Measurements from ENCODE around the gene RNF148. TPM values are rescaled to one million over a fixed set of nuclear protein-coding genes. Genes with fewer than 3 reads are reported as not detected.
A peak's percentile ranks its signal among the peaks of the same experiment; 100 is the strongest.

The RNF148 gene
- total and polyA plus RNA-seq, 2 of the 8 experiments (the other 6 are each of a cell fraction or from before 2014, with no cell fraction given), result 0.27 to 0.45 TPM

DNA sequence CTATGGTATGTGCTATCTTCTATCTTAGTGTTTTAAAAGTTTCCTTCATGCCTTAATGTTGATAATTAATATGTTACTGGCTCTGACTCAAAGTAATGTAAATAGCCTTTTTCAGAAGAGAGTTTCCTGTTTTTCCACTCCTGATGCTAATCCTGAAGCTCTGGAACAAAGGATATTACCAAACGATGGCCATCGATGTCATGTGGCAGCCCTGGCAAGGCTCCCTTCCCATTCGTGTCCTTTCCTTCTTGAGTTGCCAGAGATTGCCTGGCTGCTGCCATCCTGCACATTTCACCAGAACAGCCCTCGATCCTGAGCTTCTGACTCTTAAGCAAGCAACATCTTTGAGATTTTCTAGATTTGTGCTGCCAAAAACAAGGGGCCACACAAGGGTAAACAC lies 49.8 kb downstream of the RNF148 start:
- Histone ChIP-seq H3K36me3 (ENCODE audit: control insufficient read depth in 2 of 4, insufficient read depth in 4 of 4, low read length in 3 of 4) (no peaks in the 10 kb centered on the region), H3K79me2 (ENCODE audit: control insufficient read depth in 1 of 2, insufficient read depth in 2 of 2, low read length in 2 of 2) (no peaks in the 10 kb centered on the region), H3K27ac (ENCODE audit: low read depth, low read length) (no peak overlapping the region), H3K14ac (ENCODE audit: insufficient read length) (no peak overlapping the region), H3K27me3 (replicated peaks in 1 of 4; ENCODE audit: control insufficient read depth in 3 of 4, extremely low read depth in 1 of 4, insufficient read depth in 3 of 4, low read length in 3 of 4) (no peaks in the 10 kb centered on the region), H4K8ac (ENCODE audit: extremely low read depth, insufficient read depth, low read length) (no peak overlapping the region), H3K4ac (replicated peaks; ENCODE audit: insufficient read length, low read depth, low read length) (no peak overlapping the region), H3K79me1 (ENCODE audit: low read depth, low read length) (no peaks in the 10 kb centered on the region), H3K9me3 (ENCODE audit: insufficient read depth in 2 of 2, low read depth in 1 of 2, low read length in 1 of 2) (no peaks in the 10 kb centered on the region), H2BK5ac (ENCODE audit: low read depth, low read length) (no peak overlapping the region), H2AK5ac (ENCODE audit: low read depth, low read length) (no peak overlapping the region), H3K23ac (ENCODE audit: insufficient read length) (no peak overlapping the region), H4K91ac (replicated peaks; ENCODE audit: insufficient read length, low read length) (no peak overlapping the region), H4K20me1 (replicated peaks in 1 of 2; ENCODE audit: control insufficient read depth in 1 of 2, insufficient read depth in 2 of 2, low read length in 2 of 2) (no peaks in the 10 kb centered on the region), H2BK20ac (ENCODE audit: low read length) (no peak overlapping the region), H3K4me1 (replicated peaks in 1 of 4; ENCODE audit: control insufficient read depth in 3 of 4, insufficient read depth in 4 of 4, low read length in 3 of 4) (peaks cover 0 to 5% (median 2%) of the 10 kb centered on the region in 4 experiments; a peak in 2 of 7 replicates), H3K4me3 (ENCODE audit: extremely low read depth in 1 of 4, insufficient read depth in 2 of 4, low read depth in 3 of 4, low read length in 4 of 4) (no peak overlapping the region), H2BK12ac (ENCODE audit: low read depth, low read length) (no peak overlapping the region), H3K56ac (replicated peaks; ENCODE audit: insufficient read length, low read depth, low read length) (no peak overlapping the region), H3K4me2 (ENCODE audit: insufficient read depth in 1 of 2, low read depth in 2 of 2, low read length in 2 of 2) (no peak overlapping the region; a peak in 1 of 4 replicates), H3K9ac (replicated peaks in 1 of 4; ENCODE audit: extremely low read depth in 1 of 4, low read depth in 3 of 4, low read length in 3 of 4) (no peak overlapping the region), H2AFZ (ENCODE audit: low read length) (0 out of 2 replicates have a peak overlapping the region, but pooled peaks have one; percentile 38), H4K5ac (ENCODE audit: insufficient read length, low read depth, low read length) (no peak overlapping the region), H3K23me2 (ENCODE audit: low read depth, low read length) (no peaks in the 10 kb centered on the region), H3K18ac (ENCODE audit: extremely low read depth, low read length) (no peak overlapping the region), H2BK120ac (replicated peaks; ENCODE audit: low read depth, low read length) (no peak overlapping the region), H2BK15ac (ENCODE audit: low read length) (no peak overlapping the region)
- FAIRE-seq (no peak), DNase-seq (ENCODE audit: low read depth in 1 of 2, low spot score in 2 of 2) (no peak)
- ChIA-PET POLR2A (ENCODE audit: partially characterized antibody) (no interaction called here), CTCF (ENCODE audit: partially characterized antibody) (interaction anchor here (0.7 kb wide), 1 partner anchor 66 kb away, joined by 3 read pairs; no protein-coding TSS in a partner anchor)
- no peak for TF ChIP-seq CHD1 (IDR thresholded peaks at IDR 0.05; ENCODE audit: low read depth, low read length)
- no peak for TF ChIP-seq NRF1 (IDR thresholded peaks at IDR 0.05; ENCODE audit: low read depth, low read length)
- TF ChIP-seq PHF8 (conservative IDR thresholded peaks at IDR 0.05; ENCODE audit: low read depth, low read length), result no peak
- no peak for TF ChIP-seq TEAD4 (IDR thresholded peaks at IDR 0.05; ENCODE audit: low read depth, low read length)
- no peak for TF ChIP-seq HDAC2 (IDR thresholded peaks at IDR 0.05; ENCODE audit: borderline replicate concordance in 1 of 2, low read depth in 2 of 2, low read length in 2 of 2)
- TF ChIP-seq, protein P1, sequence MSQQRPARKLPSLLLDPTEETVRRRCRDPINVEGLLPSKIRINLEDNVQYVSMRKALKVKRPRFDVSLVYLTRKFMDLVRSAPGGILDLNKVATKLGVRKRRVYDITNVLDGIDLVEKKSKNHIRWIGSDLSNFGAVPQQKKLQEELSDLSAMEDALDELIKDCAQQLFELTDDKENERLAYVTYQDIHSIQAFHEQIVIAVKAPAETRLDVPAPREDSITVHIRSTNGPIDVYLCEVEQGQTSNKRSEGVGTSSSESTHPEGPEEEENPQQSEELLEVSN (IDR thresholded peaks at IDR 0.05), result no peak
- 97% methylated on average over 4 of the region's 4 CpGs; no CpG with 5 or more reads in 1 of the 2 experiments for WGBS, 2 experiments (ENCODE audit: extremely low coverage in 1 of 2, insufficient coverage in 1 of 2, insufficient read length in 1 of 2, insufficient replicate concordance in 2 of 2, low coverage in 1 of 2, low lambda C conversion rate in 2 of 2, missing lambda C conversion rate in 1 of 2)

All from H1 (cell line).